T-helper 2 cell treated with Interferon-gamma antibody and Interleukin-4, amounts not matched to agents 5 μg/mL and 100 μg/mL, for 36 hours (primary cell): Measurements from ENCODE around the gene DISP2.

Experiments used
- DNase-seq: peaks from one replicate; pipeline ENCODE4 v3.0.0; 2021; ENCODE audit warnings: low spot score
- H3K27ac Mint-ChIP-seq: one replicate; pipeline ENCODE4 v1.8.0; 2021; ENCODE audit warnings: mild to moderate bottlenecking, mixed read lengths
- H3K27me3 Mint-ChIP-seq: one replicate; pipeline ENCODE4 v1.8.0; 2021; ENCODE audit warnings: low read depth, mixed read lengths
- H3K36me3 Mint-ChIP-seq: one replicate; pipeline ENCODE4 v1.8.0; 2021; ENCODE audit warnings: low read depth, mixed read lengths
- H3K4me1 Mint-ChIP-seq: one replicate; pipeline ENCODE4 v1.8.0; 2021; ENCODE audit warnings: low read depth, mixed read lengths
- H3K4me3 Mint-ChIP-seq: one replicate; pipeline ENCODE4 v1.8.0; 2022; ENCODE audit warnings: mild to moderate bottlenecking, moderate library complexity, mixed read lengths
- H3K9me3 Mint-ChIP-seq: one replicate; pipeline ENCODE4 v1.8.0; 2021; ENCODE audit warnings: mixed read lengths

DISP2 gene, protein sequence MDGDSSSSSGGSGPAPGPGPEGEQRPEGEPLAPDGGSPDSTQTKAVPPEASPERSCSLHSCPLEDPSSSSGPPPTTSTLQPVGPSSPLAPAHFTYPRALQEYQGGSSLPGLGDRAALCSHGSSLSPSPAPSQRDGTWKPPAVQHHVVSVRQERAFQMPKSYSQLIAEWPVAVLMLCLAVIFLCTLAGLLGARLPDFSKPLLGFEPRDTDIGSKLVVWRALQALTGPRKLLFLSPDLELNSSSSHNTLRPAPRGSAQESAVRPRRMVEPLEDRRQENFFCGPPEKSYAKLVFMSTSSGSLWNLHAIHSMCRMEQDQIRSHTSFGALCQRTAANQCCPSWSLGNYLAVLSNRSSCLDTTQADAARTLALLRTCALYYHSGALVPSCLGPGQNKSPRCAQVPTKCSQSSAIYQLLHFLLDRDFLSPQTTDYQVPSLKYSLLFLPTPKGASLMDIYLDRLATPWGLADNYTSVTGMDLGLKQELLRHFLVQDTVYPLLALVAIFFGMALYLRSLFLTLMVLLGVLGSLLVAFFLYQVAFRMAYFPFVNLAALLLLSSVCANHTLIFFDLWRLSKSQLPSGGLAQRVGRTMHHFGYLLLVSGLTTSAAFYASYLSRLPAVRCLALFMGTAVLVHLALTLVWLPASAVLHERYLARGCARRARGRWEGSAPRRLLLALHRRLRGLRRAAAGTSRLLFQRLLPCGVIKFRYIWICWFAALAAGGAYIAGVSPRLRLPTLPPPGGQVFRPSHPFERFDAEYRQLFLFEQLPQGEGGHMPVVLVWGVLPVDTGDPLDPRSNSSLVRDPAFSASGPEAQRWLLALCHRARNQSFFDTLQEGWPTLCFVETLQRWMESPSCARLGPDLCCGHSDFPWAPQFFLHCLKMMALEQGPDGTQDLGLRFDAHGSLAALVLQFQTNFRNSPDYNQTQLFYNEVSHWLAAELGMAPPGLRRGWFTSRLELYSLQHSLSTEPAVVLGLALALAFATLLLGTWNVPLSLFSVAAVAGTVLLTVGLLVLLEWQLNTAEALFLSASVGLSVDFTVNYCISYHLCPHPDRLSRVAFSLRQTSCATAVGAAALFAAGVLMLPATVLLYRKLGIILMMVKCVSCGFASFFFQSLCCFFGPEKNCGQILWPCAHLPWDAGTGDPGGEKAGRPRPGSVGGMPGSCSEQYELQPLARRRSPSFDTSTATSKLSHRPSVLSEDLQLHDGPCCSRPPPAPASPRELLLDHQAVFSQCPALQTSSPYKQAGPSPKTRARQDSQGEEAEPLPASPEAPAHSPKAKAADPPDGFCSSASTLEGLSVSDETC (N-terminal part only)

GRCh38 chr15:40357723-40358470 is at the start of gene DISP2:
TSS of gene DISP2 (plus strand) at chr15:40358219. CDS start at chr15:40358322, 103 bp downstream.
- DNase-seq, result peak; percentile 86
- peak within 1 kb of the TSS; percentile 50 for H3K27ac Mint-ChIP-seq
- H3K27me3 Mint-ChIP-seq, result peaks cover 20% of the 10 kb centered on the region
- peak within 1 kb of the TSS; percentile 85 for H3K4me3 Mint-ChIP-seq
- no peaks in the 10 kb centered on the region for H3K9me3 Mint-ChIP-seq
- H3K36me3 Mint-ChIP-seq, result no peaks in the 10 kb centered on the region
- H3K4me1 Mint-ChIP-seq, result peaks cover 6% of the 10 kb centered on the region

- Mint-ChIP-seq H3K4me3 (peak overlapping the region; percentile 95), H3K27ac (peak overlapping the region; percentile 97), H3K36me3 (peaks cover 2% of the 10 kb centered on the region), H3K9me3 (no peaks in the 10 kb centered on the region), H3K4me1 (peaks cover 37% of the 10 kb centered on the region), H3K27me3 (peaks cover 30% of the 10 kb centered on the region)
- no peak for DNase-seq
Observed at GRCh38 chr15:40309344-40309862, 48.6 kb upstream of the DISP2 start.

DNA sequence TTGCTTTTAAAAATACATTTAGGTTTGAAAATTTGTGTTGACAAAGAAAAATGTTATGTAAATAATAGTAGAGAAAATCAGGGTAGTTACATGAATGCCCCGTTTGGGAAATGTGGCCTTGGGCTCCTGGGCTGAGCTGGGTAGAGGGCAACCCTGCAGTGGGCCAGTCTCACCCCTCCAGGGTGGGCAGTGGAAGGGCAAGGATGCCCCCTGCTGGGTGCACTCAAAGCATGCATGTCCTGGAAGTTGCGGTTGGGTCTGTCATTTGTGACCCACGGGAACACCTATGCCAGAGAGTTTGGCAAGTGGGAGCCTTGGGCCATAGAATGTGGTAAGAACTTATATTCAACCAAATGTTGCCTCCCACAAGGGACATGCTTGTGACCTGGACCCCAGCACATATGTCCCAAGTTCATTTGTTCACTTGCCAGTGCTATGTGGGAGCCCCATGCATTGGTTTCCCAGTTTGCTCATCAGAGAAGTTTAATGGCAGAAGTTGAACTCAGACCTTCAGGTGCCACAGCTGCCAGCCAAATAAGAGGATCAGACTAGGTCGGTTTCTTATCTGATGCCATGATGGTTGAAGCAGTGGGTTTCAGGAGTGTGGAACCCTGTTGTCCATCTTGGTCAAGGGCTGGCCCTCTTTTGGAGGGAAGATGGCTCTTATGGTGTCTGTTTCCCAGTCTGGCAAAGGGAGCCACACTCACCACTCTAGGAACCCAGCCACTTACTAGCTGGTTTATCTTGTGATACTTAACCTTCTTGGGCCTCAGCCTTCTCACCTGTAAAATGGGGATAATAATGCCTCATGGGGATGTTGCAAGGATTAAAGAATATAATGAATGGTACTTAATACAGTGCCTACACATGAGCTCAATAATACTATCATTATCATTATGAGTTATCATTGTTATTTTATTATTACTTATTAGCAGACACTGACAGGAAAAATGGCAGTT is 47.7 kb upstream of the DISP2 start:
- peaks cover 35% of the 10 kb centered on the region for H3K27me3 Mint-ChIP-seq
- H3K36me3 Mint-ChIP-seq, result peaks cover 2% of the 10 kb centered on the region
- peak overlapping the region; percentile 97 for H3K27ac Mint-ChIP-seq
- no peaks in the 10 kb centered on the region for H3K9me3 Mint-ChIP-seq
- peak; percentile 55 for DNase-seq
- peak overlapping the region; percentile 95 for H3K4me3 Mint-ChIP-seq
- peaks cover 32% of the 10 kb centered on the region for H3K4me1 Mint-ChIP-seq

- H3K9me3 Mint-ChIP-seq, result no peaks in the 10 kb centered on the region
- DNase-seq, result no peak
- H3K27ac Mint-ChIP-seq, result peak overlapping the region; percentile 39
- peaks cover 2% of the 10 kb centered on the region for H3K36me3 Mint-ChIP-seq
- peaks cover 27% of the 10 kb centered on the region for H3K4me1 Mint-ChIP-seq
- H3K4me3 Mint-ChIP-seq, result no peak overlapping the region
- H3K27me3 Mint-ChIP-seq, result peaks cover 42% of the 10 kb centered on the region
Observed at GRCh38 chr15:40310993-40311392, 47.0 kb upstream of the DISP2 start.

- Mint-ChIP-seq H3K36me3 (peaks cover 2% of the 10 kb centered on the region), H3K27ac (no peak overlapping the region), H3K9me3 (no peaks in the 10 kb centered on the region), H3K4me1 (peaks cover 20% of the 10 kb centered on the region), H3K27me3 (peaks cover 53% of the 10 kb centered on the region), H3K4me3 (no peak overlapping the region)
- DNase-seq, result no peak
Observed at GRCh38 chr15:40312370-40313158, 45.5 kb upstream of the DISP2 start.

- DNase-seq, result no peak
- Mint-ChIP-seq H3K27ac (no peak overlapping the region), H3K9me3 (no peaks in the 10 kb centered on the region), H3K4me3 (no peak overlapping the region), H3K4me1 (peaks cover 16% of the 10 kb centered on the region), H3K36me3 (no peaks in the 10 kb centered on the region), H3K27me3 (peaks cover 55% of the 10 kb centered on the region)
Observed at GRCh38 chr15:40313531-40314398, 44.3 kb upstream of the DISP2 start.

GRCh38 chr15:40314723-40315276 is 43.2 kb upstream of the DISP2 start:
- no peaks in the 10 kb centered on the region for H3K36me3 Mint-ChIP-seq
- H3K9me3 Mint-ChIP-seq, result no peaks in the 10 kb centered on the region
- no peak for DNase-seq
- peaks cover 6% of the 10 kb centered on the region for H3K4me1 Mint-ChIP-seq
- H3K27ac Mint-ChIP-seq, result no peak overlapping the region
- H3K27me3 Mint-ChIP-seq, result peaks cover 55% of the 10 kb centered on the region
- no peak overlapping the region for H3K4me3 Mint-ChIP-seq

- peaks cover 58% of the 10 kb centered on the region for H3K27me3 Mint-ChIP-seq
- no peaks in the 10 kb centered on the region for H3K36me3 Mint-ChIP-seq
- no peaks in the 10 kb centered on the region for H3K9me3 Mint-ChIP-seq
- peaks cover 10% of the 10 kb centered on the region for H3K4me1 Mint-ChIP-seq
- no peak overlapping the region for H3K4me3 Mint-ChIP-seq
- no peak for DNase-seq
- no peak overlapping the region for H3K27ac Mint-ChIP-seq
Observed at GRCh38 chr15:40316931-40317330, 41.1 kb upstream of the DISP2 start.

GRCh38 chr15:40317580-40317979 is 40.4 kb upstream of the DISP2 start:
- H3K27ac Mint-ChIP-seq, result no peak overlapping the region

GRCh38 chr15:40320409-40320808 is 37.6 kb upstream of the DISP2 start:
- no peak overlapping the region for H3K27ac Mint-ChIP-seq
- peaks cover 36% of the 10 kb centered on the region for H3K27me3 Mint-ChIP-seq
- H3K36me3 Mint-ChIP-seq, result peaks cover 3% of the 10 kb centered on the region
- peaks cover 21% of the 10 kb centered on the region for H3K4me1 Mint-ChIP-seq
- no peak overlapping the region for H3K4me3 Mint-ChIP-seq
- H3K9me3 Mint-ChIP-seq, result no peaks in the 10 kb centered on the region
- no peak for DNase-seq

More at GRCh38 chr15:40317580-40317979, 40.4 kb upstream of the DISP2 start:
- Mint-ChIP-seq H3K36me3 (no peaks in the 10 kb centered on the region), H3K27me3 (peaks cover 53% of the 10 kb centered on the region), H3K9me3 (no peaks in the 10 kb centered on the region), H3K4me3 (no peak overlapping the region), H3K4me1 (peaks cover 16% of the 10 kb centered on the region)
- DNase-seq, result no peak
